CD8-positive, alpha-beta memory T cell (primary cell): ENCODE results near the gene ZBTB21. TPM values are rescaled to one million over a fixed set of nuclear protein-coding genes. Genes with fewer than 3 reads are reported as not detected.
"Not testable (repeated sequence)": the region's sequence is repeated elsewhere in the genome, so short reads cannot be mapped to it uniquely, and the experiment has no call there.

ENCODE experiments used
- CTCF ChIA-PET: fragments of 350-600 bp; sonication (Branson Sonifier 250); formaldehyde crosslinking; loops from one replicate; lab custom pipeline; 2021; ENCODE audit warnings: antibody characterized with exemption; lab: Charles Lee
- POLR2A ChIA-PET: fragments of 350-600 bp; sonication (Branson Sonifier 250); formaldehyde crosslinking; loops from one replicate; lab custom pipeline; 2021; ENCODE audit warnings: antibody characterized with exemption; lab: Charles Lee
- DNase-seq, 5 donors: peaks; one replicate each; pipeline versions ENCODE4 v3.0.0 to v3.0.0-alpha.2; 2020 to 2022; ENCODE audit warnings: mixed read lengths in 1 of 5
- H3K27ac ChIP-seq: one replicate; pipeline ENCODE4 v1.7.0; 2013; ENCODE audit warnings: low read depth, mild to moderate bottlenecking, low read length, moderate library complexity
- H3K27me3 ChIP-seq: 2 replicates; pipeline ENCODE4 v1.7.0; 2013; ENCODE audit warnings: low read length, mild to moderate bottlenecking; ENCODE audit not compliant: insufficient read depth, poor library complexity, severe bottlenecking
- H3K36me3 ChIP-seq: 2 replicates; pipeline ENCODE4 v1.7.0; 2013; ENCODE audit warnings: mild to moderate bottlenecking, low read length, moderate library complexity; ENCODE audit not compliant: insufficient read depth
- H3K4me1 ChIP-seq: 2 replicates; pipeline ENCODE4 v1.7.0; 2013; ENCODE audit warnings: mild to moderate bottlenecking, low read length, moderate library complexity; ENCODE audit not compliant: insufficient read depth
- H3K4me3 ChIP-seq: 2 replicates; pipeline ENCODE4 v1.7.0; 2013; ENCODE audit warnings: mild to moderate bottlenecking, low read length
- H3K9me3 ChIP-seq: 2 replicates; pipeline ENCODE4 v1.7.0; 2013; ENCODE audit warnings: mild to moderate bottlenecking, low read length
- H3K27ac Mint-ChIP-seq, 8 donors: one replicate each; pipeline ENCODE4 v1.8.0; 2020 to 2021; ENCODE audit warnings: mixed read lengths in 8 of 8, mild to moderate bottlenecking in 6 of 8, inconsistent platforms in 3 of 8, moderate library complexity in 3 of 8
- H3K27me3 Mint-ChIP-seq, 2 donors: one replicate each; pipeline ENCODE4 v1.8.0; 2020 to 2021; ENCODE audit warnings: mixed read lengths in 2 of 2, mild to moderate bottlenecking in 1 of 2, moderate library complexity in 1 of 2
- H3K36me3 Mint-ChIP-seq, 3 donors: one replicate each; pipeline ENCODE4 v1.8.0; 2020 to 2021; ENCODE audit warnings: mixed read lengths in 3 of 3, inconsistent platforms in 1 of 3, mild to moderate bottlenecking in 1 of 3
- H3K4me1 Mint-ChIP-seq, 3 donors: one replicate each; pipeline ENCODE4 v1.8.0; 2020 to 2021; ENCODE audit warnings: mixed read lengths in 3 of 3, inconsistent platforms in 1 of 3, mild to moderate bottlenecking in 1 of 3
- H3K4me3 Mint-ChIP-seq, 7 donors: one replicate each; pipeline ENCODE4 v1.8.0; 2020 to 2021; ENCODE audit warnings: mixed read lengths in 7 of 7, mild to moderate bottlenecking in 6 of 7, moderate library complexity in 4 of 7, inconsistent platforms in 2 of 7
- H3K9me3 Mint-ChIP-seq, 5 donors: one replicate each; pipeline ENCODE4 v1.8.0; 2020 to 2022; ENCODE audit warnings: mixed read lengths in 5 of 5, mild to moderate bottlenecking in 3 of 5, moderate library complexity in 2 of 5, inconsistent platforms in 1 of 5
- polyA plus RNA-seq: library from polyadenylated mRNA; unstranded; fragments of 300-500 nt; fragmentation: Illumina TruSeq; gene quantifications from one replicate; pipeline ENCODE4 v1.2.3, GENCODE V29; 2021
- total RNA-seq, 2 experiments: library from RNA; stranded (reverse); gene quantifications; one replicate each; pipeline ENCODE4 v1.2.3, GENCODE V29; 2021

ZBTB21 gene
- total and polyA plus RNA-seq, 3 experiments from 2014 or later, result 5.9 to 43.6 (median 39.0) TPM

- Mint-ChIP-seq H3K4me1 (no peaks in the 10 kb centered on the region), H3K9me3 (peaks cover 0 to 3% (median 0%) of the 10 kb centered on the region in 5 donors), H3K27me3 (no peaks in the 10 kb centered on the region), H3K4me3 (no peak overlapping the region), H3K36me3 (peaks cover 31 to 75% (median 35%) of the 10 kb centered on the region in 3 donors), H3K27ac (no peak overlapping the region)
- H3K27me3 ChIP-seq, result no peaks in the 10 kb centered on the region
- POLR2A ChIA-PET, result no interaction called here
- no peaks in the 10 kb centered on the region for H3K4me1 ChIP-seq
- CTCF ChIA-PET, result no interaction called here
- H3K27ac ChIP-seq, result no peak overlapping the region
- H3K4me3 ChIP-seq, result no peak overlapping the region
- H3K36me3 ChIP-seq, result peaks cover 25% of the 10 kb centered on the region
- DNase-seq, result no peak
- H3K9me3 ChIP-seq, result no peaks in the 10 kb centered on the region
Observed at GRCh38 chr21:41995577-41995976, 14.6 kb downstream of the ZBTB21 start.

DNA sequence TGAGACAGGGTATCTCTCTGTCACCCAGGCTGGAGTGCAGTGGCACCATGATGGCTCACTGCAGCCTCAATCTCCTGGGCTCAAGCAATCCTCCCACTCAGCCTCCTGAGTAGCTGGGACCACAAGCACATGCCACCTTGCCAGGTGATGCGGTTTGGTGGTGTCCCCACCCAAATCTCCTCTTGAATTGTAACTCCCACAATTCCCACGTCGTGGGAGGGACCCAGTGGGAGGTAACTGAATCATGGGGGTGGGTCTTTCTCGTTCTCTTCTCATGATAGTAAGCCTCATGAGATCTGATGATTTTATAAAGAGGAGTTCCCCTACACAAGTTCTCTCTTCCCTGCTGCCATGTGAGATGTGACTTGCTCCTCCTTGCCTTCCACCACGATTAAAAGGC lies 15.5 kb downstream of the ZBTB21 start:
- H3K4me3 Mint-ChIP-seq, H3K9me3 Mint-ChIP-seq, H3K27me3 ChIP-seq, CTCF ChIA-PET, H3K27ac Mint-ChIP-seq, H3K9me3 ChIP-seq, H3K27ac ChIP-seq, POLR2A ChIA-PET, DNase-seq, H3K27me3 Mint-ChIP-seq, H3K4me1 ChIP-seq, H3K4me3 ChIP-seq, H3K4me1 Mint-ChIP-seq: not testable (repeated sequence)
- peaks cover 31 to 70% (median 36%) of the 10 kb centered on the region in 3 donors for H3K36me3 Mint-ChIP-seq
- peaks cover 25% of the 10 kb centered on the region for H3K36me3 ChIP-seq

- ChIA-PET POLR2A (no interaction called here), CTCF (no interaction called here)
- peaks cover 25% of the 10 kb centered on the region for H3K36me3 ChIP-seq
- H3K4me1 ChIP-seq, result no peaks in the 10 kb centered on the region
- H3K27me3 Mint-ChIP-seq, result no peaks in the 10 kb centered on the region
- no peak for DNase-seq
- H3K36me3 Mint-ChIP-seq, result peaks cover 31 to 70% (median 36%) of the 10 kb centered on the region in 3 donors
- no peak overlapping the region for H3K27ac ChIP-seq
- H3K9me3 ChIP-seq, result no peaks in the 10 kb centered on the region
- H3K4me3 ChIP-seq, result no peak overlapping the region
- no peaks in the 10 kb centered on the region for H3K27me3 ChIP-seq
- no peak overlapping the region for H3K4me3 Mint-ChIP-seq
- H3K9me3 Mint-ChIP-seq, result peaks cover 0 to 3% (median 0%) of the 10 kb centered on the region in 5 donors
- H3K27ac Mint-ChIP-seq, result no peak overlapping the region
- no peaks in the 10 kb centered on the region for H3K4me1 Mint-ChIP-seq
Observed at GRCh38 chr21:41993744-41994143, 16.4 kb downstream of the ZBTB21 start.

- Mint-ChIP-seq H3K4me3 (no peak overlapping the region), H3K27ac (no peak overlapping the region), H3K9me3 (peaks cover 0 to 3% (median 0%) of the 10 kb centered on the region in 5 donors), H3K27me3 (no peaks in the 10 kb centered on the region), H3K4me1 (no peaks in the 10 kb centered on the region), H3K36me3 (peaks cover 31 to 64% (median 34%) of the 10 kb centered on the region in 3 donors)
- Histone ChIP-seq H3K27me3 (no peaks in the 10 kb centered on the region), H3K4me1 (no peaks in the 10 kb centered on the region), H3K4me3 (no peak overlapping the region), H3K9me3 (no peaks in the 10 kb centered on the region), H3K27ac (no peak overlapping the region), H3K36me3 (peaks cover 25% of the 10 kb centered on the region)
- ChIA-PET CTCF (interaction anchor here (2.1 kb wide), 1 partner anchor 115 kb away, joined by 5 read pairs; no protein-coding TSS in a partner anchor), POLR2A (no interaction called here)
- DNase-seq, result no peak
Observed at GRCh38 chr21:41992576-41992975, 17.6 kb downstream of the ZBTB21 start.

- peaks cover 31 to 62% (median 34%) of the 10 kb centered on the region in 3 donors for H3K36me3 Mint-ChIP-seq
- ChIA-PET POLR2A (no interaction called here), CTCF (interaction anchor here (2.1 kb wide), 1 partner anchor 116 kb away, joined by 5 read pairs; no protein-coding TSS in a partner anchor)
- H3K27ac Mint-ChIP-seq, result no peak overlapping the region
- H3K36me3 ChIP-seq, result peaks cover 25% of the 10 kb centered on the region
- no peak overlapping the region for H3K27ac ChIP-seq
- no peaks in the 10 kb centered on the region for H3K4me1 ChIP-seq
- H3K9me3 ChIP-seq, result no peaks in the 10 kb centered on the region
- no peak for DNase-seq
- no peaks in the 10 kb centered on the region for H3K27me3 ChIP-seq
- no peaks in the 10 kb centered on the region for H3K4me1 Mint-ChIP-seq
- no peak overlapping the region for H3K4me3 ChIP-seq
- H3K27me3 Mint-ChIP-seq, result no peaks in the 10 kb centered on the region
- peaks cover 0 to 3% (median 0%) of the 10 kb centered on the region in 5 donors for H3K9me3 Mint-ChIP-seq
- no peak overlapping the region for H3K4me3 Mint-ChIP-seq
Observed at GRCh38 chr21:41991659-41992058, 18.5 kb downstream of the ZBTB21 start.

DNA sequence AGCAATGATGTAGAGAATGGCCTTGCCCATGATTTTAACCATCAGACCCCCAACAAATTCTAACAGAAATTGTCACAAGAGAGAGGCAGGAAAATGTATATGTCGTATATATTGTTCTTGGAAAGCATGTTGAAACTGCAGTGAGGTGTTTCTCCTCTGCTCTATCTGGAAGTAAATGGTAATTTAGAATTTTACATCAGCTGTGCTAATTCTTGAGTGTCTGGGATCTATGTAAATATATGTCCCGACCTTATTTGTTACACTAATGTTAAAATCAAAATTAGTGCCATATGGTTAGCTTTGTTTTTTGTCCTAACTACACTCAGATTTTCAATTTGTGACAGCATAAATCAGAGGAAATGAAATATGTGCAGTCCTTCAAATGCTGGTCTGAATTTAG lies 20.5 kb downstream of the ZBTB21 start:
- Mint-ChIP-seq H3K27ac (no peak overlapping the region), H3K36me3 (peaks cover 22 to 43% (median 22%) of the 10 kb centered on the region in 3 donors), H3K4me1 (no peaks in the 10 kb centered on the region), H3K9me3 (no peaks in the 10 kb centered on the region), H3K4me3 (no peak overlapping the region), H3K27me3 (peaks cover 0 to 1% of the 10 kb centered on the region in 2 donors)
- H3K4me1 ChIP-seq, result no peaks in the 10 kb centered on the region
- ChIA-PET POLR2A (no interaction called here), CTCF (no interaction called here)
- H3K36me3 ChIP-seq, result peaks cover 25% of the 10 kb centered on the region
- DNase-seq, result no peak
- no peak overlapping the region for H3K4me3 ChIP-seq
- no peak overlapping the region for H3K27ac ChIP-seq
- no peaks in the 10 kb centered on the region for H3K9me3 ChIP-seq
- no peaks in the 10 kb centered on the region for H3K27me3 ChIP-seq

DNA sequence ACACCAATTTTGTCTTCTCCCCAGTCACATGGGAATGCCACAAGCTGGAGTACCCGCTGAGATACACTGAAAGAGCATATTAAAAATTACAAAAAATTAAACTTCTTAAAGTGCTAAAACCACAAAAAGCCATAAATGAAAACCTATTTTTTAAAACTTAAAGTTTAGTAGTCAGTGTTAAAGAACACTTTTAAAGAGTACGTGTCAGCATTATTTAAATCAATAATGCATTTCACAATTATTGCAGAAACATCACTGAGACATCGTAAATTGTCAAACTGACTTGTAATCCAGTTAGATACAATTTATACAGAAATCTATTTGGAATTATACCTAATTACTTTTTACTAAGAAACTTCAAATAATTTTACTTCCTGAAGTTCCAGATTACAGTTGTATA lies 22.9 kb downstream of the ZBTB21 start:
- no peaks in the 10 kb centered on the region for H3K4me1 ChIP-seq
- Mint-ChIP-seq H3K4me1 (no peaks in the 10 kb centered on the region), H3K36me3 (peaks cover 12 to 23% (median 14%) of the 10 kb centered on the region in 3 donors), H3K4me3 (no peak overlapping the region), H3K9me3 (peaks cover 4 to 11% (median 9%) of the 10 kb centered on the region in 5 donors), H3K27ac (no peak overlapping the region), H3K27me3 (peaks cover 1 to 3% of the 10 kb centered on the region in 2 donors)
- H3K9me3 ChIP-seq, result no peaks in the 10 kb centered on the region
- no peak overlapping the region for H3K27ac ChIP-seq
- no peaks in the 10 kb centered on the region for H3K27me3 ChIP-seq
- ChIA-PET POLR2A (no interaction called here), CTCF (interaction anchor here (1.3 to 1.4 kb wide), 2 partner anchors 120 to 130 kb away, joined by 4 to 5 read pairs; no protein-coding TSS in a partner anchor)
- peaks cover 5% of the 10 kb centered on the region for H3K36me3 ChIP-seq
- H3K4me3 ChIP-seq, result no peak overlapping the region
- DNase-seq, result no peak

GRCh38 chr21:41985662-41986416 lies 24.3 kb downstream of the ZBTB21 start:
- peaks cover 4 to 13% (median 9%) of the 10 kb centered on the region in 5 donors for H3K9me3 Mint-ChIP-seq
- Histone ChIP-seq H3K4me1 (no peaks in the 10 kb centered on the region), H3K27me3 (no peaks in the 10 kb centered on the region), H3K4me3 (no peak overlapping the region), H3K27ac (no peak overlapping the region), H3K36me3 (no peaks in the 10 kb centered on the region), H3K9me3 (no peaks in the 10 kb centered on the region)
- no peak for DNase-seq
- peaks cover 1 to 10% of the 10 kb centered on the region in 2 donors for H3K27me3 Mint-ChIP-seq
- no peaks in the 10 kb centered on the region for H3K4me1 Mint-ChIP-seq
- no peak overlapping the region for H3K4me3 Mint-ChIP-seq
- ChIA-PET CTCF (interaction anchor here (1.4 kb wide), 1 partner anchor 132 kb away, joined by 5 read pairs; no protein-coding TSS in a partner anchor), POLR2A (no interaction called here)
- H3K36me3 Mint-ChIP-seq, result peaks cover 8 to 12% (median 8%) of the 10 kb centered on the region in 3 donors
- H3K27ac Mint-ChIP-seq, result no peak overlapping the region
